HG03025 (cell line): ENCODE results near the gene SPOCK1.

Source experiments
- ATAC-seq: cut with Tn5 transposase; IDR thresholded peaks from one replicate; pipeline ENCODE4 v1.9.1; 2021; ENCODE audit warnings: mild to moderate bottlenecking, moderate library complexity; ENCODE audit not compliant: unreplicated experiment, low FRiP score

Gene SPOCK1

GRCh38 chr5:137142764-137143605 is 356.1 kb downstream of the SPOCK1 start:
- ATAC-seq = no peak

GRCh38 chr5:137142346-137142745 is 356.8 kb downstream of the SPOCK1 start:
- ATAC-seq = no peak

DNA sequence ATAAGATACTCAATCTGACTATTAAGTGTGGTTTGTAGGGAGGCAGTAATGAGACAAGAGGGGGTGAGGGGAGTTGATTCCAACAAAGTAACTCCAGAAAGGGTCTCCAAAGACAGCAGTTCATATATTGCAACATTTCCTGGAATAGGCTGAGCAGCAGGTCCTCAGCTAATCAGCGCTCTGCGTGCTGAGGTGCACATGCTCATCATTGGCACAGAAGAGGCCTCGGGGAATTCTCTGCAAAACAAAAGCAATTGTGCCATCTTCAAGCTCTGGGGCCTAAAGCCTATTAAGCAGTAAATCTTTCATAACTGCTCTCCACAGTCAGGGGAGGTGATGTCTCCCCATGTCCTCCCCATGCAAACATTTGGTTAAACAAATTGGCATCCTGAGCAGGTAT is 357.3 kb downstream of the SPOCK1 start:
- no peak for ATAC-seq

DNA sequence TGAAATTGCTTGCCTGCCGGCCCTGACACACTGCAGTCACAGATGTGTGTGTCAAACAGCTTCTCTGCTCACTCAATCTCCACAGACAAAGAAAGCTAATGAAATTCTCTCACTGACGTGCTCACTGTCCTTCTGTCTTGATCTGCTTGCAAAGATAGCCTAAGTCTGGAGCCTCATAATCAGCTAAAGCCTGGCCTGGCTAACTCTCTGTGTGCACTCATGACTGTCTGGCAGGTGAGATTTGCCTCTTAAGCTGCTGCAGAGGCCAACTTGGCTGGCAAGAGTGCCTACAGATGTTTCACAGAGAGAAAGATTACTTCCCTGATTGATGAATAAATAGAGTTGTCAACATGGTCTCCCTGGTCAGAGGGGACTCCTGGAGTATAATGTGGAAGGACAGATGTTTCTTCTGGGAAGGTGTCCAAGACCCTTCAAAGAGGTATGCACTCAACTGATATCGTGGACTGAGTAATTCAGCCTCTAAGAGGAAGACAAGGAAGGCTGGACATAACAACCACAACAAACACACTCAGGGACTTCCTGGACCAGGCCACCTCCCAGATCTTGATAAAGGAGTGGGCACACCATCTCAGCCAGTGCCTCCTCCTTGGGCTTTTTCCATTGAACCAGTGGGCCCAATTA is 362.0 kb downstream of the SPOCK1 start:
- ATAC-seq = no peak

DNA sequence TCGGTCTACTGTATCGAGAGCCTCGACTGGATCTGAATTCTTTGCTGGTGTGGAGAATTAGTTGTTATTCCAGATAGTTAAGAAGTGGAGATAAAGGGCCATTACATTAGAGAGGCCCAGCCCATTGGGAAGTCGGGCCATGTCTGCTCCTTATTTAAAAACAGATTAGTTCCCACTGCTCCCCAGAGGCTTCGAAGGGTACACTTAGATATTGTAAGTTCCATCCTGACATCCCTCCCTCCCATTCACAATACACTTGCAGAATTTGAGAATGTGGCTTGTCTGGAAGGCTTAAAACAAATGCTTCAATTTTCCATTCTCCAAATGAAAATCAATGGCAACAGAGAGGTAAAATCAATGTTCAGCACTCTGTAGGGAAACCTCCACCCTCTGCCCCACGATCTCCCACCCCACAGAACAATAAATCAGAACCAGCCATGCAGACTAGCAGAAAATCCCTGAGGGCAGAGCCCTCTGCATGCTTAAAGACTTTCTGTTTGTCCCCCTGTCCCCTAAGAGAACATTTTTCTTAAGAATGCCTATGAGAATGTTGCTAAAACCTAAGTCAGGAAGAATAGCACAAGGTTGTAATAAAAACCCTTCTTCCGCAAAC is 364.1 kb downstream of the SPOCK1 start:
- ATAC-seq = no peak

DNA sequence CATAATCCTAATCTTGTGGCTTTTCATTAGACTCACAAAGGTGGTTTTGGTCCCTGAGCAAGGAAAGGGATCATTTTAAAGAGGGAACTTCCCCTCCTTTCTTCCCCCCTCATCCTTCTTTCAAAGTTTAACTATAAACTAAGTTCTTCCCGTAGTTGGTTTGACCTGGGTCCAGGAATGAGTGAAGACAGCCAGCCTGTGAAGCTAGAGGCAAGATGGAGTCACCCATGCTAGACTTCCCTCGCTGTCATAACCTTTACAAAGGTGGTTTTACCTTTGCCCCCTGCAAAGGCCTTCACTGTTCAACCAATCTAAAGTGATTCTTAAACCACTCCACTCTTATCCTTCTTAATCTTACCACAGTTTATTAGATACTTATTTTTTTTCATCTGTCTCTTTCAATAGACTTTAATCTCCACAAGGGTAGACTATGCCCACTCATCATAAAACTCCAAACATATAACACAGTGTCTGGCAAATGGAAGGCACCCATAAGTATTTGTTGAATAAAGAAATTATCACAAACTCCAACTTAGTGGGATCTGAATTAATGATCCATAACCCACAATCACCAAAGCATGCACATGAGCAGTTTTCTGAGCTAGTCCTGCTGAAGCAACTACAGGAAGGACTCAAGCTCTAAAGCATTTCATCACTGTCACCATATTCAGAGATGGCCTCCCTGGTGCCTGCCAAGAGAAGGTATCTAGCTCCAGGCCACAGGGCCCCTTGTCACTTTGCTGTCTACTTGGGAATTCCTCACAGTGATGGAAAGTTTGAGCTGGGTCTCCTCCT is 369.0 kb downstream of the SPOCK1 start:
- no peak for ATAC-seq

- ATAC-seq = no peak
Measured at GRCh38 chr5:137128012-137128411, 371.1 kb downstream of the SPOCK1 start.

- ATAC-seq = no peak
Measured at GRCh38 chr5:137126829-137127228, 372.3 kb downstream of the SPOCK1 start.

- ATAC-seq = no peak
Measured at GRCh38 chr5:137122558-137122957, 376.6 kb downstream of the SPOCK1 start.

- no peak for ATAC-seq
Measured at GRCh38 chr5:137122075-137122474, 377.1 kb downstream of the SPOCK1 start.

DNA sequence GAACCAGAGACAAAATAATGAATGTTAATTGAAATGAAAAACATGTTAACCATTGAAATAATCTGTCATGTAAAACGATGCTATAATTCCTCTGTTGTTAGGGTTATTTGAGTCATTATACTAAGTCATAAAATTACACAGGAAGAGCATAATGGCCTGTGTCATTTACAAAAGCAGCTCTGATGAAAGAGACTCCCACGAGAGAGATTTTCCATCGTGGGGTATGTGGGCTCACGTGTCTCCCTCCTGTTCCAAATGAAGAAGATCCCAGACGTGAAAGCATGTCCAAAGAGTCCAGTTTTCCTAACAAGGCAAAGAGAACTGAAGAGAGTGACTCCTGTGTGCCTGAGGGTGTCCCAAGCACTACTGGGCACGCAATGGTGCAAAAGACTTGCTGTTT is 379.8 kb downstream of the SPOCK1 start:
- no peak for ATAC-seq

- no peak for ATAC-seq
Measured at GRCh38 chr5:137118629-137119028, 380.5 kb downstream of the SPOCK1 start.

DNA sequence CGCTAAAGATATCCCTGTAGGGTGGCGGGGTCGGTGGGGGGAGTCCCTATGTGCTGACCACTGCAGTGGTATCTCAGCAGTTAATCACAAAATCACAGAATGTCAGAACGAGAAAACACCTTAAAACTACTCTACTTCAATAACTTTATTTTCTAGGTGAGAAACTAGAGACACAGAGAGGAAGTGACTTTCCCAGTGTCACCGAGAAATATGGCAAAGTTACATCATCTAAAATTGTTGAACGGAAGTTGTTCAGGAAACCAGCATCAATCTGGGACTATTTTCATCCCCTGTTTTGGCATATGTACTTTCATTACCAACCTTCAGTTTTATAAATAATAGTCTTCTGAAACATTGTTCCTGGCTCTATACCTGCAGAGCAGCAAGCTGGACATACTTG is 384.0 kb downstream of the SPOCK1 start:
- no peak for ATAC-seq

GRCh38 chr5:137114529-137114928 is 384.6 kb downstream of the SPOCK1 start:
- no peak for ATAC-seq

DNA sequence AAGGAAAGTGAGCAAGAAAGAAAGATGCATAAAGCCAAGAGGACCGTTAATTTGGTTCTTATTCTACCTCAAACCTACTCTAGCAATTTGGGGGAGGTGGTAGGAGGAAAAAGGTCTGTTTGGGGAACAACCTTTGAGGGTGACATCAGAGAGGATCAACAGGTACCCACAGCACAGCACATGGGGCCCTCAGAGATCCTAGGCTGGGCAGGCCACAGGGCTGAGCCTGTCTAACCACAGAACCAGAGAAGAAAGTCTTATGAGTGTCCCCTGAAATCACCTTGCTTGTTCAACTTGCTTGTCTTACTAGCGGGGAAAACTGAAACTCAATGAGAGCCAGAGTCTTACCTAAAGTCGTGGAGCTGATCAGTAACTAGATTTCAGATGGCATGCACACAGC is 385.2 kb downstream of the SPOCK1 start:
- ATAC-seq = no peak

- no peak for ATAC-seq
Measured at GRCh38 chr5:137113161-137113560, 386.0 kb downstream of the SPOCK1 start.

DNA sequence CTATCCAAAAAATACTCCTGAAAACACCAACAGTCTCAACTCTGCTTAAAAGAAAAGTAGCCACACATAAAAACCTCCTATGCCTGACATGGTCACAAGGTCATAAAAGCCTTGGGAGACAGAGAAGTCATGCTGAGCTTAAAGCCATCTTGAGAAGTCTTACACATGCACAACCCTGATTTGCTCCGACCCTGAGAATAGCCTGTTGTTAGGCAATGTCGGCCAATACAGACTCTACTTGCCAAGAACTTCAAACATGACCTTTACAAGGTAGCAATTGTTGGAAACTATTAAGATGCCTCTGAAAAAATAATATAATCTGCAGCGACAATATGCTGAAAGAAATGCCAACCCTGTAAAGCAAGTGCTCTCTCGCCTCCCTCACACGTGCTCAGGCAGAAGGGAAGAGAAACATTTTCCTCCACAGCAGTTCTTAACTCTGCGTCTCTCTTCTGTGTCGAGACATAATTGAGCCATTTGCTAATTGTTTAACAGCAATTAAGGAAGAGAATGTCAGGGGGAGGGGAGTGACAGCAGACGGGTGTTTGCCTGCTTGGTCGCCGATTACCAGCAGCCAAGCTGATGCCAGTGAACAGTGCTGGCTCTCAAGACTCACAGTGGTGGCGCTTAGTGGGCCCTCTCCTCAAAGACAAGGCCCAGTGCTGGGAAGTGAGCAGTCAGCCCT is 393.6 kb downstream of the SPOCK1 start:
- no peak for ATAC-seq

GRCh38 chr5:137101544-137101943 is 397.6 kb downstream of the SPOCK1 start:
- ATAC-seq = no peak

GRCh38 chr5:137099651-137100050 is 399.5 kb downstream of the SPOCK1 start:
- ATAC-seq = no peak

- ATAC-seq = no peak
Measured at GRCh38 chr5:137098663-137099062, 400.5 kb downstream of the SPOCK1 start.
